SH-SY5Y (cell line): Measurements from ENCODE around the gene PRR14L.

Experiments
- GATA2 ChIP-seq: IDR thresholded peaks from 2 replicates; pipeline ENCODE4 v1.6.1; 2011; ENCODE audit warnings: mild to moderate bottlenecking, low read depth, low read length
- GATA3 ChIP-seq: IDR thresholded peaks from 2 replicates; pipeline ENCODE4 v1.6.1; 2011; ENCODE audit warnings: low read depth, mild to moderate bottlenecking, low read length, moderate library complexity

PRR14L gene

DNA sequence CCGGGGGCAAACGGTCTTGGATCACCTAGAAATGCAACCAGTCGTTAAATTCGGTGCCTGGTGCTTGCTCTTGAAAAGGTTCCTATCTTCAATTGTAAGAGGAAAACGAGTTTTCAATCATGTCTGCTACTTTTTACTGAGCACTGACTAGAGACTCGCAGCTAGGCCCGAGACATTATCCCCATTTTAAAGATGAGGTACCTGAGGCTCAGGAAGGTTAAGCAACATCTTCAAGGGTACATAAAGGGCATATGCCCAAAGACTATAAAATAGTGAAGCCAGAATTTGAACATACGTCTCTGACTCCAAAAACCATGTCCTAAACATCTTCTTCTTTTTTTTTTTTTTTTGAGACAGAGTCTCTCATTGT is 87.3 kb downstream of the PRR14L start:
- TF ChIP-seq GATA3 (no peak), GATA2 (no peak)

DNA sequence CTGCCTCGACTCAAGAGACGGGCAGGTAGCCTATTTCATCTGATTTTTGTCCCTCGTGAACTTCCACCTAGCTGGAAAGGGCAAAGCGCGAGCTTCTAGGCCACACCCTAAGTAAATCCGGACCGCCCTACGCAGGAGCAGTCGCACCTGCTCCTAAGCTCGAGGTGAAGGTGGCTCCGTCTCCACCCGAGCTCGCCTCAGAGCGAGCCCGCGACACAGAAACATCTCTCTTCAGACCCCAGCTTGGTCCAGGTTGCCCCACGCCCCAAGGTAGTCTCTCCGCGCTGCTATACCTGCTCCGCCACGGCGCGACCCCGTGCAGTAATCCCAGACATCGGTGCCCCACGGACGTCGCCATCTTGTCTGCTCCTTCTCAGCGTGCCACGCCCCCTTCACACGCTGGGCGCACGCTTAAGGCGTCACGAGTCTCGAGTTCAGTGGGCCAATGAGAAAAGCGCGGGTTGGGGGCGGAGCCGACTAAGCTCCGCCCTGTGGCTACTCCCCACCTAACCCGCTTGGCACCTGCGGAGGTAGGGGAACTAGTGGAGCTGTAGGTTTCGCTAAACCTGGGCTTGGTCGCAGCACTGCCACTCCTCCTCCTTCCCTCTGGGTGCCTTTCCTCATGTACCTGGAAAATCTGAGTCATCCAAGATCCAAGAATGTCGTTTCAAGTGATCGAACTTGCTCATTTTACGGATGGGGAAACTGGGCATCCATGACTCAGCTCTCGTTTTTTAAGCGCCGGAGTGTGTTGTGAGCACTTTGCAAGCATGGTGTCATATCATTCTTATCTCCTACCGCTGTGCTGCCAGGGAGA is 87.9 kb downstream of the PRR14L start, which contains the start of gene PISD:
Gene PISD, minus strand, starts transcription at position 365 of the 817 bp plus-strand sequence. Its CDS starts 7 bp downstream, at position 358.
- no peak for TF ChIP-seq GATA3
- TF ChIP-seq GATA2, result no peak

DNA sequence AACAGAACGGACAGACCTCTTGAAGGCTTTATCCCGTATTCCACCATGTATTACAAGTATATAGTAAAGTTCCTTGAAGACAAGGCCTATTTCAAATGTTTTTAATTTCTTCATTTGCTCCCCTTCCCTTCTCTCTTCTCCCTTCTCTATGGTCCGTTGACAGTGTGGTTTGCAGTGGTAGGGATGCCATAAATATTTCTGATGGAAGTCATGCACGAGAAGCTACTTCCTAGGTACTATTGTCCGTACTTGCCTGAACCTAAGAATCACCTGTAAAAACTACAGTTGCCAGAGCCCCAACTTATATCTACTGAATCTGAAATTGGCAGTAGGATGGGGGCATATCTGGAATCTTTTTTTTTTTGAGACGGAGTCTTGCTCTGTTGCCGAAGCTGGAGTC is 90.7 kb downstream of the PRR14L start:
- TF ChIP-seq GATA3 (no peak), GATA2 (no peak)

DNA sequence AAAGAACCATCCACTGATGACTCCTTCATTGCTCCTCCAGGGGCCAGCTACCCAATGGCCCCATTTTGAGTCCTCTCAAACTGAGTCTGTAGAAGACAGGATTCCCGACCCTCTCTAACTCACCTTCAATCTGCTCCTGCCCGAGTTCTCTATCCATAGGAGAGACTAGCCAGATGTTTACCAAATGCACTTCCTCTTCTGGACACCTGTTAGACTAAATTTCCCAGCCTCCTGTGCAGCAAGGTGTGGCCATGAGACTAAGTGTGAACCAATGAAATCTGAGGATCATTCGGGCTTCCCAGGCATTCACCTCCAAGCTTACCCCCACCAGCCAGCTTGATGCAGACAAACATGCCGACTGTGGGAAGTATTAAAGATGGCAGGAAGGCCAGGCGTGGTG is 95.5 kb downstream of the PRR14L start:
- TF ChIP-seq GATA3, result no peak
- no peak for TF ChIP-seq GATA2

DNA sequence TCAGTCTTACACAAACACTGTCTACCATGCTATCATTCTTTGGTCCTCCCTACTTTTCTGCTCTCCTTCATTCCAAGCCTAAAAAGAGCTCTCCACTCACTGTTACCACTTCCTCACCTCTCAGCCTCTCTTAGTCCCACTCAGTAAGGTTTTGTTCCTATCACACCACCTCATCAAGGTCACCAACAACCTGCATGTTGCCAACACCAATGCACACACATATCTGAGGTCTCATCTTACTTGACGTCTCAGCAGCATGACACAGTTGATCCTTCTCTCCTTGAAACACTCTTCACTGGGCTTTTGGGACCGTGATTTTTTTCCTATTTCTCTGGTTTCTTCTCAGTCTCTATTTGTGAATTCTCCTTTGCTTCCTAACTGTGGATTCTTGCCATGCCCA is 96.0 kb downstream of the PRR14L start:
- TF ChIP-seq GATA3 (no peak), GATA2 (no peak)

DNA sequence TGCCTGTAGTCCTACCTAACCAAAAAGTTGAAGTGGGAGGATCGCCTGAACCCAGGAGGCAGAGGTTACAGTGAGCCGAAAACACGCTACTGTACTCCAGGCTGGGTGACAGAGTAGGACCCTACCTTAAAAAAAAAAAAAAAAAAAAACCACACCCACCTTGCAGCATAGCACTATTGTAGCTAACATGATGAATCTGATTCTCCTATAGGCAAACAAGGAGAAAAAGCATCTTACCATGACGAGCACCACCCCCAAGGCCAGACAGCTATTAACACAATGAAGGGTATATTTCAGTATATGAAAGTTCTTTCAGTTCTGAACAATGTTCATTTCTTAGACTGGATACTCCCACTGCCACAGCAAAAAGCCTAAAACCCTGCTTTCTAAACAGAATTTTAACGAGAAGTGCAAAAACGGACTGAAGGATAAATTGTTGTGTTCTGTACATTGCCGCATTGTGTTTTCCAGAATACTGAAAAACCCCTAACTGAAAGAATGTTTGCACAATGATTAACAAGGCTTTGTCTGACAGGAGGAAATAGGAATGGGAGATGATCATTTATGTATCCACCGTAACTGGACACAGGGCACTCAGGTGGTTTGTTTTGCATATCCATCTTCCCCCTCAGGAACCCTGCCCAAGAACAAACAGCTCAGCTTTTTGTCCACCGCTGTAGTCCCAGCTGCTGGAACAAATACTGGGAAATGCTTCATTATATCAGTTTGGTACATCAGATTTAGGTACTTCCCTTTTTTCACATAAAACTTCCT is 96.8 kb downstream of the PRR14L start:
- TF ChIP-seq GATA3, result no peak

- TF ChIP-seq GATA3 (no peak), GATA2 (no peak)
Measured at GRCh38 chr22:31652088-31652487, 97.8 kb downstream of the PRR14L start.

GRCh38 chr22:31651664-31652063 is 98.3 kb downstream of the PRR14L start:
- no peak for TF ChIP-seq GATA3
- TF ChIP-seq GATA2, result no peak

GRCh38 chr22:31650391-31650790 is 99.5 kb downstream of the PRR14L start:
- TF ChIP-seq GATA3 (no peak), GATA2 (no peak)

- TF ChIP-seq GATA2 (no peak), GATA3 (no peak)
Measured at GRCh38 chr22:31647523-31648320, 102.2 kb downstream of the PRR14L start.

GRCh38 chr22:31647066-31647465 is 102.9 kb downstream of the PRR14L start:
- no peak for TF ChIP-seq GATA3
- no peak for TF ChIP-seq GATA2

DNA sequence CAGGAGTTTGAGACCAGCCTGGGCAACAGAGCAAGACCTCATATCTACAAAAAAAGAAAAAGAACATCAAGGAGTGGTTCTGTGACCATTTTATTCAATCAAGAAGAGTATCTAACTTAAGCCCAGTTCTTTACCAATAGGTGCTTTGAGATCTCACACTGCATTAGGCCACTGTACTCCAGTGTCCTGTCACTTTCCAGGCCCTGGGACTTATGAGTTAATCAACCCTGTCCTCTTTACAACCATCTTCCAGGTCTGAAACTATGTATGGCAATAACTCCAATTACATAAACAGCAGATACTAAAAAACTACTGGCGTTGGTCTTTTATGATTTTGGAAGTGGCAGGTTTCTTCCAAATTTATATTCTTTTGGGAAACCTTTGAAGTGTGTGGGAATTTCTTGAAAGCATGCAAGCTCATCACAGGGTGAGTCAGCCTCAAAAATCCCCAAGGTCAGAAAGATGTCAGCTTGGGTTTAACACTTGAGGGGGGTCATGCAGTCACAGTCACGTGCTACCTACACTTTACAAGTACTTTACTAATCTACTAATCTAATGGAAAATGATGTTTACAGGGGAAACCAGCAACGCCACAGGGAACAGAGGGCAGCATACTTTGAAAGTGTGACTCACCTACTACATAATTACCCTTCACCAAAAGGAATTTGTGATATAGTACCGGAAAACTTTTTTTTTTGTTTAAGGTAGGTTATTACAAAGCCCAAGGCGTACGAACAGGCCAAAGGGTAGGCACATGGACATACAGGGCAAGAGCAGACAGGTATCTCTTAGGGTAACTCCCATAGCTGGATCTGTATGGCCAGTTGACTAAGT is 103.5 kb downstream of the PRR14L start:
- TF ChIP-seq GATA3 (no peak), GATA2 (no peak)

DNA sequence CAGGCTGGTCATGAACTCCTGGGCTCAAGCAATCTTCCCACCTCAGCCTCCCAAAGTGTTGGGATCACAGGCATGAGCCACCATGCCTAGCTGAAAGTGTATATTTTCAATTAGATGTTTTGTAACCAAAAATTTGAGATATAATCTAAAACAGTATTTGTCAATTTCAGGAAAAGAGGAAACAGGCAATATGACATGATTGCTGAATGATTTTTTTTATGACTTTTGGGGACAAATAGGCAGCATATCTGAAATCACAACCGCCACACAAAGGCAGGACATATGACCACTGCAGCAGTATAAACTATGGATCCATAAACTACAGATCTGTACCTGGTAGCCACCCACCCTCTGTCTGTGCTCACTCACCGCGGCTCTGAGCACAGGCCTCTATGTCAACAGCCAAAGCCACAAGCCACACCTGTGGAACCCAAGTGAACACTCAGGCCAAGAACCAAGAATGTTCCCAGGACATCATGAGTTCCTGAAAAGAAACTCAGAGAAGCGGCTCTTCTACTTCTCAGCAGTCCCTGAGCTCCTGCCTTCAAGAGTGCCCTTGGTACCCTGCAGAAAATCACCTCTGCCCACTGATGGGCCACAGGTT is 110.4 kb downstream of the PRR14L start:
- TF ChIP-seq GATA2 (no peak), GATA3 (no peak)
